Measurements from ENCODE around the gene GNB5.
A peak's percentile ranks its signal among the peaks of the same experiment; 100 is the strongest.
"Not testable (repeated sequence)": the region's sequence is repeated elsewhere in the genome, so short reads cannot be mapped to it uniquely, and the experiment has no call there.

The GNB5 gene

GRCh38 chr15:52086011-52086786 lies 105.0 kb downstream of the GNB5 start:
- DNase-seq, result no peak

GRCh38 chr15:52085299-52085698 lies 105.9 kb downstream of the GNB5 start:
- DNase-seq, result peak; percentile 71

- DNase-seq, result no peak
These were observed 107.6 kb downstream of the GNB5 start for GRCh38 chr15:52083603-52084002.

GRCh38 chr15:52083037-52083359 lies 108.2 kb downstream of the GNB5 start:
- not testable (repeated sequence) for DNase-seq

GRCh38 chr15:52082197-52083036 lies 108.8 kb downstream of the GNB5 start:
- DNase-seq, result no peak

GRCh38 chr15:52080706-52081392 lies 110.3 kb downstream of the GNB5 start:
- no peak for DNase-seq

GRCh38 chr15:52080031-52080430 lies 111.2 kb downstream of the GNB5 start:
- peak; percentile 11 for DNase-seq

GRCh38 chr15:52078876-52079700 lies 112.1 kb downstream of the GNB5 start:
- peak; percentile 89 for DNase-seq

GRCh38 chr15:52078197-52078875 lies 112.9 kb downstream of the GNB5 start:
- no peak for DNase-seq

GRCh38 chr15:52076889-52077781 lies 114.1 kb downstream of the GNB5 start:
- DNase-seq, result no peak

- DNase-seq, result no peak
These were observed 119.6 kb downstream of the GNB5 start for GRCh38 chr15:52071570-52071969.

GRCh38 chr15:52069559-52069958 lies 121.6 kb downstream of the GNB5 start:
- DNase-seq, result no peak

GRCh38 chr15:52068004-52068615 lies 123.1 kb downstream of the GNB5 start:
- peak; percentile 90 for DNase-seq

GRCh38 chr15:52067545-52067926 lies 123.7 kb downstream of the GNB5 start:
- DNase-seq, result no peak

- no peak for DNase-seq
These were observed 124.2 kb downstream of the GNB5 start for GRCh38 chr15:52066842-52067544.
